Measurements from ENCODE around the gene USF2. TPM values are rescaled to one million over a fixed set of nuclear protein-coding genes. Genes with fewer than 3 reads are reported as not detected.
A peak's percentile ranks its signal among the peaks of the same experiment; 100 is the strongest.

The USF2 gene
- total RNA-seq, 1 donor from 2014 or later, result 43.4 TPM

GRCh38 chr19:35265126-35265899 is 3.4 kb upstream of the USF2 start:
- no peak for DNase-seq (ENCODE audit: low read depth, low spot score)

GRCh38 chr19:35265900-35266519 is 2.8 kb upstream of the USF2 start:
- no peak for DNase-seq (ENCODE audit: low read depth, low spot score)

- no peak for DNase-seq (ENCODE audit: low read depth, low spot score)
Measured at GRCh38 chr19:35266520-35267352, 2.0 kb upstream of the USF2 start.

GRCh38 chr19:35267353-35267817 is 1.4 kb upstream of the USF2 start:
- no peak for DNase-seq (ENCODE audit: low read depth, low spot score)

- DNase-seq (ENCODE audit: low read depth, low spot score), result no peak
Measured at GRCh38 chr19:35267818-35268535, 785 bp upstream of the USF2 start.

- peak; percentile 24 for DNase-seq (ENCODE audit: low read depth, low spot score)
Measured at GRCh38 chr19:35269438-35270117, 816 bp downstream of the USF2 start.

GRCh38 chr19:35270381-35270811 is 1.6 kb downstream of the USF2 start:
- DNase-seq (ENCODE audit: low read depth, low spot score), result no peak

- no peak for DNase-seq (ENCODE audit: low read depth, low spot score)
Measured at GRCh38 chr19:35271546-35271945, 2.8 kb downstream of the USF2 start.

GRCh38 chr19:35272122-35272719 is 3.5 kb downstream of the USF2 start:
- DNase-seq (ENCODE audit: low read depth, low spot score), result no peak

- DNase-seq (ENCODE audit: low read depth, low spot score), result no peak
Measured at GRCh38 chr19:35272954-35273649, 4.3 kb downstream of the USF2 start.

- no peak for DNase-seq (ENCODE audit: low read depth, low spot score)
Measured at GRCh38 chr19:35273686-35274259, 5.0 kb downstream of the USF2 start.

- DNase-seq (ENCODE audit: low read depth, low spot score), result no peak
Measured at GRCh38 chr19:35274323-35274722, 5.6 kb downstream of the USF2 start.

- no peak for DNase-seq (ENCODE audit: low read depth, low spot score)
Measured at GRCh38 chr19:35276706-35277281, 8.0 kb downstream of the USF2 start.

- DNase-seq (ENCODE audit: low read depth, low spot score), result no peak
Measured at GRCh38 chr19:35278578-35279284, 10.0 kb downstream of the USF2 start.

GRCh38 chr19:35279374-35279773 is 10.6 kb downstream of the USF2 start:
- DNase-seq (ENCODE audit: low read depth, low spot score), result no peak

GRCh38 chr19:35279985-35280821 is 11.4 kb downstream of the USF2 start:
- no peak for DNase-seq (ENCODE audit: low read depth, low spot score)

- DNase-seq (ENCODE audit: low read depth, low spot score), result no peak
Measured at GRCh38 chr19:35281303-35281702, 12.5 kb downstream of the USF2 start.
